Ishikawa (cell line): Measurements from ENCODE around the gene NAP1L3.

Source experiments
- CEBPB ChIP-seq: IDR thresholded peaks from 2 replicates; pipeline ENCODE4 v1.6.1; 2012
- CREB1 ChIP-seq: IDR thresholded peaks from 2 replicates; pipeline ENCODE4 v1.6.1; 2012; ENCODE audit warnings: low read depth
- EGR1 ChIP-seq: IDR thresholded peaks from 2 replicates; pipeline ENCODE4 v1.6.1; 2012
- EP300 ChIP-seq: IDR thresholded peaks from 2 replicates; pipeline ENCODE4 v1.6.1; 2012; ENCODE audit warnings: borderline replicate concordance
- NFIC ChIP-seq: IDR thresholded peaks from 2 replicates; pipeline ENCODE4 v1.6.1; 2012
- RAD21 ChIP-seq: IDR thresholded peaks from 2 replicates; pipeline ENCODE4 v1.6.1; 2012; ENCODE audit warnings: low read depth
- TAF1 ChIP-seq: IDR thresholded peaks from 2 replicates; pipeline ENCODE4 v1.6.1; 2012; ENCODE audit warnings: low read depth, mild to moderate bottlenecking
- TCF12 ChIP-seq: IDR thresholded peaks from 2 replicates; pipeline ENCODE4 v1.6.1; 2012; ENCODE audit warnings: low read depth
- TEAD4 ChIP-seq: IDR thresholded peaks from 2 replicates; pipeline ENCODE4 v1.6.1; 2012
- USF1 ChIP-seq: IDR thresholded peaks from 2 replicates; pipeline ENCODE4 v1.6.1; 2012
- YY1 ChIP-seq: IDR thresholded peaks from 2 replicates; pipeline ENCODE4 v1.6.1; 2012; ENCODE audit warnings: low read depth
- ZBTB7A ChIP-seq: IDR thresholded peaks from 2 replicates; pipeline ENCODE4 v1.6.1; 2012; ENCODE audit warnings: low read depth
- TF ChIP-seq, protein P1 (sequence below): IDR thresholded peaks from 2 replicates; pipeline ENCODE4 v1.6.1; 2012; ENCODE audit warnings: low read depth, mild to moderate bottlenecking
- TF ChIP-seq, protein P2 (sequence below): IDR thresholded peaks from 2 replicates; pipeline ENCODE4 v1.6.1; 2012

- TF ChIP-seq TAF1 (no peak), USF1 (no peak), YY1 (no peak), TEAD4 (no peak), CEBPB (no peak), CREB1 (no peak), NFIC (no peak), EP300 (no peak), RAD21 (no peak), TCF12 (no peak), EGR1 (no peak), ZBTB7A (peak; percentile 37; the same call in 1 of the 2 replicates)
- TF ChIP-seq, protein P1, sequence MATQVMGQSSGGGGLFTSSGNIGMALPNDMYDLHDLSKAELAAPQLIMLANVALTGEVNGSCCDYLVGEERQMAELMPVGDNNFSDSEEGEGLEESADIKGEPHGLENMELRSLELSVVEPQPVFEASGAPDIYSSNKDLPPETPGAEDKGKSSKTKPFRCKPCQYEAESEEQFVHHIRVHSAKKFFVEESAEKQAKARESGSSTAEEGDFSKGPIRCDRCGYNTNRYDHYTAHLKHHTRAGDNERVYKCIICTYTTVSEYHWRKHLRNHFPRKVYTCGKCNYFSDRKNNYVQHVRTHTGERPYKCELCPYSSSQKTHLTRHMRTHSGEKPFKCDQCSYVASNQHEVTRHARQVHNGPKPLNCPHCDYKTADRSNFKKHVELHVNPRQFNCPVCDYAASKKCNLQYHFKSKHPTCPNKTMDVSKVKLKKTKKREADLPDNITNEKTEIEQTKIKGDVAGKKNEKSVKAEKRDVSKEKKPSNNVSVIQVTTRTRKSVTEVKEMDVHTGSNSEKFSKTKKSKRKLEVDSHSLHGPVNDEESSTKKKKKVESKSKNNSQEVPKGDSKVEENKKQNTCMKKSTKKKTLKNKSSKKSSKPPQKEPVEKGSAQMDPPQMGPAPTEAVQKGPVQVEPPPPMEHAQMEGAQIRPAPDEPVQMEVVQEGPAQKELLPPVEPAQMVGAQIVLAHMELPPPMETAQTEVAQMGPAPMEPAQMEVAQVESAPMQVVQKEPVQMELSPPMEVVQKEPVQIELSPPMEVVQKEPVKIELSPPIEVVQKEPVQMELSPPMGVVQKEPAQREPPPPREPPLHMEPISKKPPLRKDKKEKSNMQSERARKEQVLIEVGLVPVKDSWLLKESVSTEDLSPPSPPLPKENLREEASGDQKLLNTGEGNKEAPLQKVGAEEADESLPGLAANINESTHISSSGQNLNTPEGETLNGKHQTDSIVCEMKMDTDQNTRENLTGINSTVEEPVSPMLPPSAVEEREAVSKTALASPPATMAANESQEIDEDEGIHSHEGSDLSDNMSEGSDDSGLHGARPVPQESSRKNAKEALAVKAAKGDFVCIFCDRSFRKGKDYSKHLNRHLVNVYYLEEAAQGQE, result no peak
- TF ChIP-seq, protein P2, sequence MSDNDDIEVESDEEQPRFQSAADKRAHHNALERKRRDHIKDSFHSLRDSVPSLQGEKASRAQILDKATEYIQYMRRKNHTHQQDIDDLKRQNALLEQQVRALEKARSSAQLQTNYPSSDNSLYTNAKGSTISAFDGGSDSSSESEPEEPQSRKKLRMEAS, result no peak
Measured at GRCh38 chrX:93673056-93673868, at the start of gene NAP1L3.
